Measurements from ENCODE around the gene HLA-DMB. TPM values are rescaled to one million over a fixed set of nuclear protein-coding genes. Genes with fewer than 3 reads are reported as not detected.

The HLA-DMB gene
- total RNA-seq, 1 experiment from 2014 or later, result 3.3 TPM

DNA sequence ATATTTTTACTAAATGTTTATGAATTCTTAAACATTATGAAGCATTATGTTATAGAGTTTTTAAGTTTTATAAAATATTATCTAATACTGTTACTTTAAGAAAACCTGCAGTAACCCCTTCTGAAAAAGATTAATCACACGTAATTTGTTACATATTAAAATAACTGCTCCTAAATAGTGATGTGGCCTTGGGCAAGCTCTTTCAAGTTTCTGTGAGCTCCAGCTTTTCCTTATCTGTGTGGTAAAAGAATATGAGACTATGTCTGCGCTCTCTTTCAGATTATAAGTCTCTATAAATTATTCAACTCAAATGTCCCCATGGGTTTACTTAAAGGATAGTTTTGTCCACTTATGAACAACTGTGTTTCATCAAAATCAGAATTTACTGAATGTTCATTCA lies 31.9 kb downstream of the HLA-DMB start (continued):
- TF ChIP-seq CEBPB (IDR thresholded peaks at IDR 0.05; ENCODE audit: low read depth) (no peak), EZH2 (IDR thresholded peaks at IDR 0.05) (no peak)

DNA sequence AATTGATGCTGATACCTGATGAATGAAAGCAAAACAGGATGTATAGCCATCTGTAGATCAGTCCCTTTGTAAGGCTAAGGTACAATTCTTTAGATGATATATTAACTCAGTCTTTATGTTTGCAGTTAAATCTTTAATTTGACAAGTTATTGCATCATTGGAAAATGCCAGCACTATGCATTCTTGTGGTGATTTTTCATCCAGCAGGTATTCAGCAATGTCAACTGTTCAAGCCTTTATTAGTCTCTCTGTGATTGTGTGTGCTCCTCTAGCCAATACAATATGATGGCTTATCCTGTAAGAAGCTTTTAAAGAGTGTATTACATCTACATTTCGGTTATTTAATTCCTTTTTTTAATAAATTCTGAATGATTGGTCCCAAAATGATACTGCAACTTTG lies 34.3 kb downstream of the HLA-DMB start:
- intact Hi-C loops (cut with micrococcal nuclease), result no loop called here
- POLR2A ChIA-PET, result no interaction called here

More for the DNA sequence above, 34.3 kb downstream of the HLA-DMB start:
- DNase-seq (ENCODE audit: low read depth, low spot score), result no peak
- Histone ChIP-seq H3K4me2 (ENCODE audit: low read length) (no peak overlapping the region), H3K27me3 (ENCODE audit: insufficient read depth, low read length) (no peaks in the 10 kb centered on the region), H3K9me2 (ENCODE audit: insufficient read depth) (no peaks in the 10 kb centered on the region), H3K9ac (ENCODE audit: low read length) (no peak overlapping the region), H3K4me1 (ENCODE audit: control insufficient read depth in 1 of 2, insufficient read depth in 2 of 2, low read length in 2 of 2) (no peaks in the 10 kb centered on the region), H3K27ac (ENCODE audit: low read depth, low read length) (no peak overlapping the region), H3K36me3 (ENCODE audit: control insufficient read depth in 1 of 2, insufficient read depth in 2 of 2, low read length in 2 of 2) (no peaks in the 10 kb centered on the region), H3K4me3 (replicated peaks in 1 of 2; ENCODE audit: low read depth in 1 of 2, low read length in 2 of 2) (no peak overlapping the region), H3K79me2 (ENCODE audit: insufficient read depth, low read length) (no peaks in the 10 kb centered on the region), H3K9me3 (ENCODE audit: control insufficient read depth in 1 of 2, insufficient read depth in 1 of 2, low read depth in 1 of 2, low read length in 2 of 2) (no peaks in the 10 kb centered on the region), H2AFZ (ENCODE audit: low read depth, low read length, poor library complexity, severe bottlenecking) (no peak overlapping the region), H4K20me1 (ENCODE audit: insufficient read depth) (no peaks in the 10 kb centered on the region)
- ChIA-PET RAD21 (ENCODE audit: low non-redundant PET in 1 of 2, low total read pairs in 2 of 2, uncharacterized antibody in 2 of 2, unreplicated experiment in 2 of 2) (no interaction called here), CTCF (no interaction called here)
- ATAC-seq, result no peak
- BruUV-seq (replicated peaks), result no TSS peak
- TF ChIP-seq YY1 (IDR thresholded peaks at IDR 0.05; ENCODE audit: extremely low read depth, insufficient replicate concordance, low read depth, low read length) (no peak), SP1 (IDR thresholded peaks at IDR 0.05; ENCODE audit: low read depth) (peak; percentile 31; the same call in 1 of the 2 replicates), SIN3A (IDR thresholded peaks at IDR 0.05; ENCODE audit: low read depth) (no peak), POLR2AphosphoS5 (IDR thresholded peaks at IDR 0.05; ENCODE audit: low read depth, low read length) (no peak), CEBPB (IDR thresholded peaks at IDR 0.05; ENCODE audit: low read depth) (peak; percentile 79), SRF (IDR thresholded peaks at IDR 0.05; ENCODE audit: low read depth) (no peak), EGR1 (IDR thresholded peaks at IDR 0.05; ENCODE audit: low read depth) (no peak), FOSL1 (IDR thresholded peaks at IDR 0.05; ENCODE audit: low read depth) (no peak), POLR2A (IDR thresholded peaks at IDR 0.05; ENCODE audit: borderline replicate concordance, extremely low read depth, insufficient read depth, insufficient read length) (no peak), ELF1 (IDR thresholded peaks at IDR 0.05; ENCODE audit: borderline replicate concordance, low read depth) (no peak), EZH2phosphoT487 (IDR thresholded peaks at IDR 0.05; ENCODE audit: borderline replicate concordance) (no peak)
- TF ChIP-seq, protein P1, sequence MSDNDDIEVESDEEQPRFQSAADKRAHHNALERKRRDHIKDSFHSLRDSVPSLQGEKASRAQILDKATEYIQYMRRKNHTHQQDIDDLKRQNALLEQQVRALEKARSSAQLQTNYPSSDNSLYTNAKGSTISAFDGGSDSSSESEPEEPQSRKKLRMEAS (IDR thresholded peaks at IDR 0.05), result no peak
- TF ChIP-seq, protein P2, sequence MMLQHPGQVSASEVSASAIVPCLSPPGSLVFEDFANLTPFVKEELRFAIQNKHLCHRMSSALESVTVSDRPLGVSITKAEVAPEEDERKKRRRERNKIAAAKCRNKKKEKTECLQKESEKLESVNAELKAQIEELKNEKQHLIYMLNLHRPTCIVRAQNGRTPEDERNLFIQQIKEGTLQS (IDR thresholded peaks at IDR 0.05), result peak; percentile 41; the same call in 1 of the 2 replicates
- TF ChIP-seq, protein P3, sequence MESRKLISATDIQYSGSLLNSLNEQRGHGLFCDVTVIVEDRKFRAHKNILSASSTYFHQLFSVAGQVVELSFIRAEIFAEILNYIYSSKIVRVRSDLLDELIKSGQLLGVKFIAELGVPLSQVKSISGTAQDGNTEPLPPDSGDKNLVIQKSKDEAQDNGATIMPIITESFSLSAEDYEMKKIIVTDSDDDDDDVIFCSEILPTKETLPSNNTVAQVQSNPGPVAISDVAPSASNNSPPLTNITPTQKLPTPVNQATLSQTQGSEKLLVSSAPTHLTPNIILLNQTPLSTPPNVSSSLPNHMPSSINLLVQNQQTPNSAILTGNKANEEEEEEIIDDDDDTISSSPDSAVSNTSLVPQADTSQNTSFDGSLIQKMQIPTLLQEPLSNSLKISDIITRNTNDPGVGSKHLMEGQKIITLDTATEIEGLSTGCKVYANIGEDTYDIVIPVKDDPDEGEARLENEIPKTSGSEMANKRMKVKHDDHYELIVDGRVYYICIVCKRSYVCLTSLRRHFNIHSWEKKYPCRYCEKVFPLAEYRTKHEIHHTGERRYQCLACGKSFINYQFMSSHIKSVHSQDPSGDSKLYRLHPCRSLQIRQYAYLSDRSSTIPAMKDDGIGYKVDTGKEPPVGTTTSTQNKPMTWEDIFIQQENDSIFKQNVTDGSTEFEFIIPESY (IDR thresholded peaks at IDR 0.05; ENCODE audit: extremely low read depth, insufficient replicate concordance, low read length), result no peak
- TF ChIP-seq, protein P4, sequence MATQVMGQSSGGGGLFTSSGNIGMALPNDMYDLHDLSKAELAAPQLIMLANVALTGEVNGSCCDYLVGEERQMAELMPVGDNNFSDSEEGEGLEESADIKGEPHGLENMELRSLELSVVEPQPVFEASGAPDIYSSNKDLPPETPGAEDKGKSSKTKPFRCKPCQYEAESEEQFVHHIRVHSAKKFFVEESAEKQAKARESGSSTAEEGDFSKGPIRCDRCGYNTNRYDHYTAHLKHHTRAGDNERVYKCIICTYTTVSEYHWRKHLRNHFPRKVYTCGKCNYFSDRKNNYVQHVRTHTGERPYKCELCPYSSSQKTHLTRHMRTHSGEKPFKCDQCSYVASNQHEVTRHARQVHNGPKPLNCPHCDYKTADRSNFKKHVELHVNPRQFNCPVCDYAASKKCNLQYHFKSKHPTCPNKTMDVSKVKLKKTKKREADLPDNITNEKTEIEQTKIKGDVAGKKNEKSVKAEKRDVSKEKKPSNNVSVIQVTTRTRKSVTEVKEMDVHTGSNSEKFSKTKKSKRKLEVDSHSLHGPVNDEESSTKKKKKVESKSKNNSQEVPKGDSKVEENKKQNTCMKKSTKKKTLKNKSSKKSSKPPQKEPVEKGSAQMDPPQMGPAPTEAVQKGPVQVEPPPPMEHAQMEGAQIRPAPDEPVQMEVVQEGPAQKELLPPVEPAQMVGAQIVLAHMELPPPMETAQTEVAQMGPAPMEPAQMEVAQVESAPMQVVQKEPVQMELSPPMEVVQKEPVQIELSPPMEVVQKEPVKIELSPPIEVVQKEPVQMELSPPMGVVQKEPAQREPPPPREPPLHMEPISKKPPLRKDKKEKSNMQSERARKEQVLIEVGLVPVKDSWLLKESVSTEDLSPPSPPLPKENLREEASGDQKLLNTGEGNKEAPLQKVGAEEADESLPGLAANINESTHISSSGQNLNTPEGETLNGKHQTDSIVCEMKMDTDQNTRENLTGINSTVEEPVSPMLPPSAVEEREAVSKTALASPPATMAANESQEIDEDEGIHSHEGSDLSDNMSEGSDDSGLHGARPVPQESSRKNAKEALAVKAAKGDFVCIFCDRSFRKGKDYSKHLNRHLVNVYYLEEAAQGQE (IDR thresholded peaks at IDR 0.05; ENCODE audit: low read depth), result no peak
